ENCODE data around the gene MRPS12. TPM values are rescaled to one million over a fixed set of nuclear protein-coding genes. Genes with fewer than 3 reads are reported as not detected.

The MRPS12 gene
- total RNA-seq, 4 donors from 2014 or later = 18.0 to 33.2 (median 27.3) TPM

DNA sequence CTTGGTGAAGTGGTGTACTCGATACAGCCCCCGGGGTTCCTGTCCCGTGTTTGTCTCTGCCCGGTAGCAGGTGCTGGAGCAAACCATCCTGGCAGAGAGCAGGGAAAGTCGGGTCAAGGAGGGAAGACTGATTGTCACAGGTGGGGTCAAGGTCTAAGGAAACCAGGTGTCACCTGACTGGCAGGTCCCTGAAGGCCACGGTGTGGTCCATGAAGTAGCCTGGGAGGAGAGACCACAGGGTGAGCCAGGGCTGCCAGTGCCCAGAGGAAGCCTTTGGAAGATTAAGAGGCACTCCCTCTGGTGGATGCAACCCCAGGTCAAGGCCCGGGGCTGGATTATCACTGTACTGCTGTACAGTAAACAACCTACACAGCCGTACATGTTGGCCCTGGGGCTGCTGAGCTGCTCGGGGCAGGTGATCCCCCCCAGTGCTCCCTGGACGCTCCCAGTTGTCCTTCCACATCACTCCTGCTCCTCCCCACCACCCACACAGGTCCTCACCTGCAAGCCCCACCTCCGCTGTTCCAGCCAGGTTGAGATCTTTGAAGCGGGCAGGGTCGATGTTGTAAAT is 12.7 kb upstream of the MRPS12 start:
- Histone ChIP-seq H3K27me3 (no peaks in the 10 kb centered on the region), H3K27ac (replicated peaks in 1 of 4) (no peak overlapping the region), H3K4me1 (no peaks in the 10 kb centered on the region), H3K4me3 (no peak overlapping the region), H3K9me3 (no peaks in the 10 kb centered on the region), H3K36me3 (peaks cover 0 to 36% (median 21%) of the 10 kb centered on the region in 4 donors)
- TF ChIP-seq POLR2A (IDR thresholded peaks at IDR 0.05; ENCODE audit: low read depth) = no peak
- TF ChIP-seq, protein P1, sequence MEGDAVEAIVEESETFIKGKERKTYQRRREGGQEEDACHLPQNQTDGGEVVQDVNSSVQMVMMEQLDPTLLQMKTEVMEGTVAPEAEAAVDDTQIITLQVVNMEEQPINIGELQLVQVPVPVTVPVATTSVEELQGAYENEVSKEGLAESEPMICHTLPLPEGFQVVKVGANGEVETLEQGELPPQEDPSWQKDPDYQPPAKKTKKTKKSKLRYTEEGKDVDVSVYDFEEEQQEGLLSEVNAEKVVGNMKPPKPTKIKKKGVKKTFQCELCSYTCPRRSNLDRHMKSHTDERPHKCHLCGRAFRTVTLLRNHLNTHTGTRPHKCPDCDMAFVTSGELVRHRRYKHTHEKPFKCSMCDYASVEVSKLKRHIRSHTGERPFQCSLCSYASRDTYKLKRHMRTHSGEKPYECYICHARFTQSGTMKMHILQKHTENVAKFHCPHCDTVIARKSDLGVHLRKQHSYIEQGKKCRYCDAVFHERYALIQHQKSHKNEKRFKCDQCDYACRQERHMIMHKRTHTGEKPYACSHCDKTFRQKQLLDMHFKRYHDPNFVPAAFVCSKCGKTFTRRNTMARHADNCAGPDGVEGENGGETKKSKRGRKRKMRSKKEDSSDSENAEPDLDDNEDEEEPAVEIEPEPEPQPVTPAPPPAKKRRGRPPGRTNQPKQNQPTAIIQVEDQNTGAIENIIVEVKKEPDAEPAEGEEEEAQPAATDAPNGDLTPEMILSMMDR (IDR thresholded peaks at IDR 0.05) = no peak
- no peak for TF ChIP-seq EP300 (IDR thresholded peaks at IDR 0.05)
- TF ChIP-seq POLR2AphosphoS5 (IDR thresholded peaks at IDR 0.05) = no peak
- intact Hi-C loops (cut with DNase I) = no loop called here
- DNase-seq (ENCODE audit: extremely low spot score) = no peak
- WGBS = 90% methylated on average over 8 of the region's 13 CpGs

DNA sequence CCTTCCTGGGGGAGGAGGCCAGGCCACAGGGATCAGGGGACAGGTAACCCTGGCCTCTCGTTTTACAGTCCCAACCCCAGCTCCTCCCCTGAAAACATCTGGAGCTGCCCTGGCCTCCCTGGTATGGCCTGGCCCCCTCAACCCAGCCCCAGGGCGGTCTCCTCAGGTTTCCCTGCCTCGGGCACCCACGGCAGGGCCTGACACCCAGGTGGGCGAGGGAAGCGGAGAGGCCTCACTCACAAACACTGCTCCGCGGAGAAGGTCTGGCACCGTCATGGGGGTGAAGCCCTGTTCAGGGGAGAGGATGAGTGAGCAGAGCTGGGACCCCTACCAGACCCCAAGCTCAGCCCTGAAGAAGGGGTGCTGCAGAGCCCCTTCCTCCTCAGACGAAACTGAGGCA is 12.2 kb upstream of the MRPS12 start:
- H3K27me3 ChIP-seq = no peaks in the 10 kb centered on the region
- H3K4me3 ChIP-seq = no peak overlapping the region
- peaks cover 0 to 38% (median 21%) of the 10 kb centered on the region in 4 donors for H3K36me3 ChIP-seq
- TF ChIP-seq, protein P1 (IDR thresholded peaks at IDR 0.05) = no peak
- TF ChIP-seq EP300 (IDR thresholded peaks at IDR 0.05) = no peak
- no peak for TF ChIP-seq POLR2A (IDR thresholded peaks at IDR 0.05; ENCODE audit: low read depth)
- no peak for TF ChIP-seq POLR2AphosphoS5 (IDR thresholded peaks at IDR 0.05)
- H3K9me3 ChIP-seq = no peaks in the 10 kb centered on the region
- DNase-seq (ENCODE audit: extremely low spot score) = no peak
- H3K27ac ChIP-seq (replicated peaks in 1 of 4) = no peak overlapping the region
- no peaks in the 10 kb centered on the region for H3K4me1 ChIP-seq
- WGBS = 98% methylated on average over 6 of the region's 10 CpGs
- intact Hi-C loops (cut with DNase I) = no loop called here

DNA sequence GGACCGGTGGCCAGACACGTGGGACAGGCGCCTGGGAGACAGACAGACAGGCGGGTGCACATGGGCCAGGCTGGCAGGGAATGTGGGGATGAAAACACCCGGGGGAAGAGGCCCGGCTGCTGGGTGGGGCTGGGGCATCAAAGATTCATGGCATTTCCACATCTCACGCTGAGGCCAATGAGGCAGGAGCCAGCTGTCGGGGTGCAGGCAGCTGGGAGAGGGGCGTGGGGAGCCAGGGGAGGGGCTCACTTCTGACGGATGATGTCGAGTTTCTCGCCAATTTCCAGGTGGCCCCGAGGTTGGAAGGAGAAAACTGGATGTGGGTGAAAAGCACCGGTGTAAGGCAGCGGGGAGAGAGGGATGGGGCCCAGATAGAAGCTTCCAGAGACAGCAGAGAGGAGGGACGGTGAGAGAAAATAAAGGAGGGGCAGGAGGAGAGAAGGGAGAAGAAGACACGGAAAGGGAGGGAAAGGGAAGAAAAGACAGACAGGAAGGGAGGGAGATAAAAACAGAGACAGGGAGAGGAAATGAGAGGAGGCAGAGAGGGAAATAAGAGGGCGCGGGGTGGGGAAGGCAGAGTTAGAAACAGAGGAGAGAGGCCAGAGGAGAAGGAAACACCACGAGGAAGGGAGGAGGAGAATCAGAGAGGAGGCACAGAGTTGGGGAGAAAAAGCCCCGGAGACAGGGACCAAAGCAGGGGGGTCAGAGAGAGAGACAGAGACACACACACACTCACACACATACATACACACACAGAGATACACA is 10.7 kb upstream of the MRPS12 start:
- no peak overlapping the region for H3K27ac ChIP-seq (replicated peaks in 1 of 4)
- TF ChIP-seq, protein P1 (IDR thresholded peaks at IDR 0.05) = no peak
- no peak for TF ChIP-seq EP300 (IDR thresholded peaks at IDR 0.05)
- no peak for TF ChIP-seq POLR2AphosphoS5 (IDR thresholded peaks at IDR 0.05)
- TF ChIP-seq POLR2A (IDR thresholded peaks at IDR 0.05; ENCODE audit: low read depth) = no peak
- no peak overlapping the region for H3K4me3 ChIP-seq
- H3K27me3 ChIP-seq = no peaks in the 10 kb centered on the region
- intact Hi-C loops (cut with DNase I) = loop anchor here (10.0 kb wide), 1 partner anchor 375 kb away; no protein-coding TSS in a partner anchor
- no peak for DNase-seq (ENCODE audit: extremely low spot score)
- no peaks in the 10 kb centered on the region for H3K4me1 ChIP-seq
- H3K36me3 ChIP-seq = peaks cover 3 to 50% (median 31%) of the 10 kb centered on the region in 4 donors
- no peaks in the 10 kb centered on the region for H3K9me3 ChIP-seq
- WGBS = 61% methylated on average over 21 of the region's 21 CpGs

DNA sequence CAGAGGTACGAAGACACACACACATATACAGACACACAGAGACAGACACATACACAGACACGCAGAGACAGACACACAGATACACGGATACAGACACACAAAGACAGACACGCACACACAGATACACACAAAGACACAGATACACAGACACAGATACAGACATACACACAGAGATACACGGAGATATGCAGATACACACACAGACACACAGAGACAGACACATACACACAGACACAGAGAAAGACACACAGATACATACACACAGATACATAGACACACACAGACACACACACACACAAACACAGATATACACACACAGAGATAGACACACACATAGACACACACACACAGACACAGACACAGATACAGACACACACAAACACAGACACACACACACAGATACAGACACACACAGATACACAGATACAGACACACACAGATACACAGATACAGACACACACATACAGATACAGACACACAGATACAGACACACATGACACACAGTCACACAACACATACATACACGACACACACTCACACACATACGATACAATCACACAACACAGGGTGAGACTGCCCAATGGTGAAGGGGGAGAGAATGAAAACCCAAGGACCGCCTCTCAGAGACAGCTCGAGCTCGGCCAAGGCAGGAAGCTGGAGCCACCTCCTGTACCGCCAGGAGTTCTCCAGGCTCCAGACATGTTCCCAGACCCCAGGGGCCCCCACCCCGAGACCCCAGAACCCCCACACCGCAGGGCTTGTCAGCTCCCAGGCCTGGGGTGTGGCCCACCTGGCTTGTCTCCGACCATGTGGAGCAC is 9.9 kb upstream of the MRPS12 start:
- no peaks in the 10 kb centered on the region for H3K27me3 ChIP-seq
- H3K9me3 ChIP-seq = no peaks in the 10 kb centered on the region
- TF ChIP-seq, protein P1 (IDR thresholded peaks at IDR 0.05) = no peak
- 72% methylated on average over 10 of the region's 14 CpGs for WGBS
- no peak overlapping the region for H3K27ac ChIP-seq (replicated peaks in 1 of 4)
- H3K36me3 ChIP-seq = peaks cover 10 to 50% (median 33%) of the 10 kb centered on the region in 4 donors
- DNase-seq (ENCODE audit: extremely low spot score) = no peak
- H3K4me1 ChIP-seq = no peaks in the 10 kb centered on the region
- H3K4me3 ChIP-seq = no peak overlapping the region
- intact Hi-C loops (cut with DNase I) = loop anchor here (10.0 kb wide), 1 partner anchor 376 kb away; no protein-coding TSS in a partner anchor
